Panc1 (cell line): ENCODE measurements around the gene ERCC2. TPM values are rescaled to one million over a fixed set of nuclear protein-coding genes. Genes with fewer than 3 reads are reported as not detected.

ENCODE experiments used
- ATAC-seq: fragments of 200-7000 bp; cut with Tn5 transposase; 2 replicates; pipeline ENCODE4 v1.9.1; 2020; ENCODE audit warnings: mild to moderate bottlenecking, moderate library complexity
- BruUV-seq: library from RNA; stranded (reverse); fragments of 400-500 nt; replicated peaks from 2 replicates; lab custom pipeline; 2021; lab: Mats Ljungman, UMichigan
- CTCF ChIA-PET: fragments of 300-600 bp; sonication (Branson Sonifier 250); formaldehyde crosslinking; loops from one replicate; lab custom pipeline; 2022; ENCODE audit warnings: antibody characterized with exemption; lab: Charles Lee
- POLR2A ChIA-PET: fragments of 300-600 bp; sonication (Branson Sonifier 250); formaldehyde crosslinking; loops from one replicate; lab custom pipeline; 2022; ENCODE audit warnings: antibody characterized with exemption; lab: Charles Lee
- DNase-seq: peaks from one replicate; pipeline ENCODE4 v3.0.0-alpha.2; 2010; ENCODE audit warnings: low read depth, low spot score
- H3K27ac ChIP-seq: 2 replicates; pipeline ENCODE4 v1.5.1; 2011; ENCODE audit warnings: mild to moderate bottlenecking, low read length, inconsistent platforms
- H3K27me3 ChIP-seq: fragments of 200-500 bp; sonication (Bioruptor generic); 2 replicates; pipeline ENCODE4 v1.6.0; 2014; ENCODE audit warnings: low read length, inconsistent platforms; ENCODE audit not compliant: control insufficient read depth, insufficient read depth
- H3K36me3 ChIP-seq: fragments of 200-500 bp; sonication (Bioruptor generic); 2 replicates; pipeline ENCODE4 v1.5.1; 2014; ENCODE audit warnings: inconsistent platforms, mild to moderate bottlenecking, low read length, moderate library complexity; ENCODE audit not compliant: control insufficient read depth, insufficient read depth
- H3K4me1 ChIP-seq: 2 replicates; pipeline ENCODE4 v1.5.1; 2011; ENCODE audit warnings: inconsistent platforms, mild to moderate bottlenecking, low read length, moderate library complexity; ENCODE audit not compliant: control insufficient read depth, insufficient read depth
- H3K4me3 ChIP-seq, 2 experiments: 2 replicates each; pipeline ENCODE4 v1.5.1; 2011 to 2012; ENCODE audit warnings: low read depth in 2 of 2, low read length in 2 of 2, mild to moderate bottlenecking in 2 of 2, inconsistent platforms in 1 of 2, moderate library complexity in 1 of 2
- H3K9me3 ChIP-seq: fragments of 200-500 bp; sonication (Bioruptor generic); 2 replicates; pipeline ENCODE4 v1.5.1; 2014; ENCODE audit warnings: low read depth, mild to moderate bottlenecking, inconsistent platforms, low read length, moderate library complexity; ENCODE audit not compliant: control insufficient read depth, insufficient read depth
- POLR2AphosphoS5 ChIP-seq: IDR thresholded peaks from 2 replicates; pipeline ENCODE4 v1.6.1; 2012; ENCODE audit warnings: mild to moderate bottlenecking, low read depth, low read length, moderate library complexity
- REST ChIP-seq, 2 experiments: IDR thresholded peaks; 2 replicates each; pipeline ENCODE4 v1.6.1; 2011 to 2012; ENCODE audit warnings: low read depth in 2 of 2, control low read depth in 1 of 2, low read length in 1 of 2, mild to moderate bottlenecking in 1 of 2, moderate library complexity in 1 of 2; ENCODE audit not compliant: insufficient read depth in 1 of 2
- SIN3A ChIP-seq: IDR thresholded peaks from 2 replicates; pipeline ENCODE4 v1.6.1; 2012; ENCODE audit warnings: low read depth, mild to moderate bottlenecking, low read length, moderate library complexity, borderline replicate concordance; ENCODE audit not compliant: insufficient read depth
- TCF7L2 ChIP-seq: IDR thresholded peaks from 2 replicates; pipeline ENCODE4 v1.6.1; 2011; ENCODE audit warnings: mild to moderate bottlenecking, low read depth, low read length, inconsistent platforms
- in situ Hi-C: cut with HindIII; loops from 2 replicates; pipeline ENCODE4 v1.10.0; 2016; ENCODE audit warnings: low sequenced_read_pairs, low pct_unique_long_range_greater_than_20kb
- intact Hi-C: fragments of 100-400 bp; cut with micrococcal nuclease; formaldehyde crosslinking; loops from one replicate; pipeline ENCODE4 v1.10.0; 2022; ENCODE audit not compliant: unreplicated experiment
- total RNA-seq: library from RNA; stranded (reverse); gene quantifications from one replicate; pipeline ENCODE4 v1.2.1, GENCODE V29; 2021; ENCODE audit not compliant: unreplicated experiment
- TF ChIP-seq, protein P1 (sequence below): fragments of 450-650 bp; IDR thresholded peaks from 2 replicates; pipeline ENCODE4 v1.5.1; 2017; ENCODE audit warnings: mild to moderate bottlenecking

ERCC2 gene
- total RNA-seq, 1 experiment from 2014 or later: 32.5 TPM

- H3K4me3 ChIP-seq: no peak overlapping the region
- H3K27me3 ChIP-seq: no peaks in the 10 kb centered on the region
- BruUV-seq: no TSS peak
- peaks cover 7% of the 10 kb centered on the region; the same call in 1 of the 2 replicates for H3K4me1 ChIP-seq
- H3K36me3 ChIP-seq: no peaks in the 10 kb centered on the region
- DNase-seq (no peak), ATAC-seq (no peak)
- intact Hi-C loops (loop anchor here (10.0 kb wide), 1 partner anchor 66 kb away; the partner anchor contains the start of gene MARK4), in situ Hi-C loops (no loop called here)
- H3K27ac ChIP-seq: no peak overlapping the region
- POLR2A ChIA-PET: no interaction called here
- CTCF ChIA-PET: interaction anchor here (0.7 kb wide), 1 partner anchor 72 kb away, joined by 3 read pairs; no protein-coding TSS in a partner anchor
- no peak for TF ChIP-seq TCF7L2
- TF ChIP-seq, protein P1, sequence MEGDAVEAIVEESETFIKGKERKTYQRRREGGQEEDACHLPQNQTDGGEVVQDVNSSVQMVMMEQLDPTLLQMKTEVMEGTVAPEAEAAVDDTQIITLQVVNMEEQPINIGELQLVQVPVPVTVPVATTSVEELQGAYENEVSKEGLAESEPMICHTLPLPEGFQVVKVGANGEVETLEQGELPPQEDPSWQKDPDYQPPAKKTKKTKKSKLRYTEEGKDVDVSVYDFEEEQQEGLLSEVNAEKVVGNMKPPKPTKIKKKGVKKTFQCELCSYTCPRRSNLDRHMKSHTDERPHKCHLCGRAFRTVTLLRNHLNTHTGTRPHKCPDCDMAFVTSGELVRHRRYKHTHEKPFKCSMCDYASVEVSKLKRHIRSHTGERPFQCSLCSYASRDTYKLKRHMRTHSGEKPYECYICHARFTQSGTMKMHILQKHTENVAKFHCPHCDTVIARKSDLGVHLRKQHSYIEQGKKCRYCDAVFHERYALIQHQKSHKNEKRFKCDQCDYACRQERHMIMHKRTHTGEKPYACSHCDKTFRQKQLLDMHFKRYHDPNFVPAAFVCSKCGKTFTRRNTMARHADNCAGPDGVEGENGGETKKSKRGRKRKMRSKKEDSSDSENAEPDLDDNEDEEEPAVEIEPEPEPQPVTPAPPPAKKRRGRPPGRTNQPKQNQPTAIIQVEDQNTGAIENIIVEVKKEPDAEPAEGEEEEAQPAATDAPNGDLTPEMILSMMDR: no peak
- no peak for TF ChIP-seq SIN3A
- TF ChIP-seq REST (IDR thresholded peaks at IDR 0.05; ENCODE audit: insufficient read depth in 1 of 2, low read depth in 2 of 2, low read length in 1 of 2): no peak
- no peak for TF ChIP-seq POLR2AphosphoS5
- no peaks in the 10 kb centered on the region for H3K9me3 ChIP-seq
These were observed 49.2 kb downstream of the ERCC2 start for GRCh38 chr19:45320997-45321775.

DNA sequence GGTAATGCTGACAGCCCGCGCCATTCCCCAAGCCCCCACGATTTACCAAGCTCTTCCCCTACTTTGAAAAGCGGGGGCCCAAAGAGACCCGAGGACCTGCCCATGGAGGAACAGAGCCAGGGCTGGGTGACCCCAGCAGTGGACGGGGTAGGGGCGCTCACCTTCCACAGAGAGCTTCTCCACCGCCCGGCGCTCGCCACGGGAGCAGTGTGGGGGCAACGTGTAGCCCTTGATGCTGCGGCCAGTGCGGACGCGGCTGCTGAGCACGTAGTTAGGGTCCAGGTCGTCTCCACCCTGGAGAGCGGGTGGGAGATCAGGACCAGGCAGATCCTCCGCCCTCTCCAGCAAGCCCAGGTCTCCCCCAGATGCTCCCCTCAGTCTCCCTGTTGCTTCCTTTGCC is 55.1 kb downstream of the ERCC2 start:
- in situ Hi-C loops (no loop called here), intact Hi-C loops (no loop called here)
- no peak for DNase-seq
- ATAC-seq: no peak
- no peak overlapping the region for H3K27ac ChIP-seq
- no peak overlapping the region for H3K4me3 ChIP-seq
- no peaks in the 10 kb centered on the region for H3K36me3 ChIP-seq
- no peaks in the 10 kb centered on the region for H3K27me3 ChIP-seq
- CTCF ChIA-PET: no interaction called here
- no TSS peak for BruUV-seq
- H3K4me1 ChIP-seq: no peaks in the 10 kb centered on the region
- POLR2A ChIA-PET: no interaction called here
- H3K9me3 ChIP-seq: no peaks in the 10 kb centered on the region
- TF ChIP-seq TCF7L2: no peak
- TF ChIP-seq REST (IDR thresholded peaks at IDR 0.05; ENCODE audit: insufficient read depth in 1 of 2, low read depth in 2 of 2, low read length in 1 of 2): no peak
- TF ChIP-seq SIN3A: no peak
- no peak for TF ChIP-seq POLR2AphosphoS5
- TF ChIP-seq, protein P1: no peak
